Measurements from ENCODE around the gene TSHZ3. TPM values are rescaled to one million over a fixed set of nuclear protein-coding genes. Genes with fewer than 3 reads are reported as not detected.

Gene TSHZ3
- total RNA-seq, 2 donors from 2014 or later = 0.68 to 1.3 TPM

GRCh38 chr19:31352296-31352781 is 3.1 kb upstream of the TSHZ3 start:
- Mint-ChIP-seq H3K27ac (no peak overlapping the region), H3K36me3 (ENCODE audit: low read depth) (peaks cover 5% of the 10 kb centered on the region), H3K4me1 (peaks cover 53% of the 10 kb centered on the region), H3K27me3 (peaks cover 64% of the 10 kb centered on the region), H3K4me3 (peak overlapping the region; percentile 21)
- no peaks in the 10 kb centered on the region for H3K9me3 ChIP-seq (ENCODE audit: control insufficient read depth, low read length, poor library complexity, severe bottlenecking)
- ATAC-seq (no peak), DNase-seq (no peak)

DNA sequence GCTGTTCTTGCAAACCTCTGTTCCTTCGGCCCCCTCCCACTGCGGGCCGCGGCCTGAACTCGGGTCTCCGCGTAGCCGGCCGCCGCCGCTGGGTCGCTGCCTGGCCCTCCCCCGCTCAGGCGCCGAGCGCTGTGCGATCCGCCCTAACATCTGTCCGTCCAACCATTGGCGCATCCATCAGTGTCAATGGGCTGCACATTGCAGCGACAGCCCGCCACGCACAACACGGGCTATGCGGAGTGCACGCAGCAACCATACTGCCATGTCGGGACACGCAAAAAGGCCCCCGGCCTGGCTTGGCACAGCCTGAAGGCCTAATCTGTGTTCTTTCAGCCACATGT is 2.6 kb upstream of the TSHZ3 start:
- peak overlapping the region; percentile 96 for H3K4me3 Mint-ChIP-seq
- H3K4me1 Mint-ChIP-seq = peaks cover 51% of the 10 kb centered on the region
- H3K36me3 Mint-ChIP-seq (ENCODE audit: low read depth) = peaks cover 5% of the 10 kb centered on the region
- H3K27me3 Mint-ChIP-seq = peaks cover 66% of the 10 kb centered on the region
- DNase-seq (no peak), ATAC-seq (no peak)
- H3K9me3 ChIP-seq (ENCODE audit: control insufficient read depth, low read length, poor library complexity, severe bottlenecking) = no peaks in the 10 kb centered on the region
- H3K27ac Mint-ChIP-seq = no peak overlapping the region

- H3K9me3 ChIP-seq (ENCODE audit: control insufficient read depth, low read length, poor library complexity, severe bottlenecking) = no peaks in the 10 kb centered on the region
- DNase-seq (no peak), ATAC-seq (no peak)
- Mint-ChIP-seq H3K36me3 (ENCODE audit: low read depth) (peaks cover 5% of the 10 kb centered on the region), H3K4me3 (peak overlapping the region; percentile 96), H3K27me3 (peaks cover 64% of the 10 kb centered on the region), H3K27ac (peak overlapping the region; percentile 86), H3K4me1 (peaks cover 45% of the 10 kb centered on the region)
These were observed 2.0 kb upstream of the TSHZ3 start for GRCh38 chr19:31351056-31351854.

GRCh38 chr19:31350693-31351055 is 1.4 kb upstream of the TSHZ3 start:
- DNase-seq (no peak), ATAC-seq (peak; percentile 39)
- peak overlapping the region; percentile 96 for H3K4me3 Mint-ChIP-seq
- H3K4me1 Mint-ChIP-seq = peaks cover 45% of the 10 kb centered on the region
- H3K9me3 ChIP-seq (ENCODE audit: control insufficient read depth, low read length, poor library complexity, severe bottlenecking) = no peaks in the 10 kb centered on the region
- H3K36me3 Mint-ChIP-seq (ENCODE audit: low read depth) = peaks cover 5% of the 10 kb centered on the region
- H3K27me3 Mint-ChIP-seq = peaks cover 62% of the 10 kb centered on the region
- H3K27ac Mint-ChIP-seq = peak overlapping the region; percentile 86

- no peaks in the 10 kb centered on the region for H3K9me3 ChIP-seq (ENCODE audit: control insufficient read depth, low read length, poor library complexity, severe bottlenecking)
- Mint-ChIP-seq H3K27ac (no peak overlapping the region), H3K4me3 (peak overlapping the region; percentile 73), H3K27me3 (peaks cover 61% of the 10 kb centered on the region), H3K36me3 (ENCODE audit: low read depth) (peaks cover 5% of the 10 kb centered on the region), H3K4me1 (peaks cover 41% of the 10 kb centered on the region)
- no peak for DNase-seq
- ATAC-seq = no peak
These were observed 927 bp upstream of the TSHZ3 start for GRCh38 chr19:31350033-31350692.

GRCh38 chr19:31348481-31349159 is 616 bp downstream of the TSHZ3 start:
- Mint-ChIP-seq H3K36me3 (ENCODE audit: low read depth) (peaks cover 4% of the 10 kb centered on the region), H3K27ac (peak overlapping the region; percentile 71), H3K27me3 (peaks cover 53% of the 10 kb centered on the region), H3K4me1 (peaks cover 28% of the 10 kb centered on the region), H3K4me3 (peak overlapping the region; percentile 91)
- ATAC-seq (peak; percentile 29), DNase-seq (no peak)
- H3K9me3 ChIP-seq (ENCODE audit: control insufficient read depth, low read length, poor library complexity, severe bottlenecking) = no peaks in the 10 kb centered on the region

DNA sequence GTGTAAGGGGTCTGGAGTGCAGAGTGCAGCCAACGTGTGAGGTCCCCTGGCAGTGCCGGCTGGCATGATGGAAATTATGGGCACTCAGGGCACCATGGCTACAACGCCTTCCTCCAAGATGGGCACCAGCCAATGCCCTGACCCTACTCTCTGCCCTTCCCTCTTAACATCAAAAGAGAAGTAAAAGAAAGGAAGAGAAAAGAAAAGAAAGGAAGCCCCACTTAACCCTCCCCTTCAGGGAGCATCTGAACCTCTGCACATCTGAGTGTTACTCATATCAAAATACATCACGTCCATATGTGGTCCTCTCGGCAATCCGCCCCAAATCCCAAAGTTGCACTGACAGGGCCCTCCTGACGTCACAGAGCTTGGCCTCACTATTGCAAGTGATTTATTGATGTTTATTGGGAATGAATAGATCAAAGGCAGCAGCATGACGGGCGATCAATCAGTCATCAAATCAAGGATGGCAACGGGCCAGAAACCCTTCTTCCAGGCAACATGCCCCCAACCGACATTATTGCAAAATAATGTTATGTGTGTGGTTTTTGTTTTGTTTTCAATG is 1.3 kb downstream of the TSHZ3 start:
- Mint-ChIP-seq H3K36me3 (ENCODE audit: low read depth) (peaks cover 3% of the 10 kb centered on the region), H3K4me3 (peak overlapping the region; percentile 91), H3K27ac (peak overlapping the region; percentile 71), H3K27me3 (peaks cover 46% of the 10 kb centered on the region), H3K4me1 (peaks cover 21% of the 10 kb centered on the region)
- ATAC-seq (no peak), DNase-seq (no peak)
- H3K9me3 ChIP-seq (ENCODE audit: control insufficient read depth, low read length, poor library complexity, severe bottlenecking) = no peaks in the 10 kb centered on the region

DNA sequence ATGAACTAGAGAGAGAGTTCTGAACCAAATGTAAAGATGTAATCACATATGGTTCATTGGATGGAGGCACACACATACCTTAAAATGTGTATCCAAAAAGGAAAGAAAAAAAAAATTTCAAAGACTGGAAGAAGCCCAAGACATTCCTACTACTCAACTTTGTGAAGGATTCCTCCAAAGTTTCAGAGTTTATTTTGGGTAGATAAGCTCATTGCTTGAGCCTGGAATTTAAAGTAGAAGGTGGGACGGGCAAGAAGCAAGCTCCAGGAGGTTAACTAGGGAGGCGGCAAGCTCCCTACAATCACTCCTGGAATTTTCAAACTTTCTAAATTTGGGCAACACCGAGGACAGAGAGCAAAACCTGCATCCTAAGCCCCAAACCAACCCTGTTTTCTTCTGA is 1.9 kb downstream of the TSHZ3 start:
- Mint-ChIP-seq H3K4me3 (no peak overlapping the region), H3K36me3 (ENCODE audit: low read depth) (peaks cover 3% of the 10 kb centered on the region), H3K27ac (peak overlapping the region; percentile 71)

GRCh38 chr19:31346184-31347059 is 2.8 kb downstream of the TSHZ3 start:
- H3K9me3 ChIP-seq (ENCODE audit: control insufficient read depth, low read length, poor library complexity, severe bottlenecking) = no peaks in the 10 kb centered on the region
- no peak overlapping the region for H3K27ac Mint-ChIP-seq
- H3K4me3 Mint-ChIP-seq = no peak overlapping the region
- ATAC-seq (no peak), DNase-seq (no peak)
- peaks cover 34% of the 10 kb centered on the region for H3K27me3 Mint-ChIP-seq
- H3K36me3 Mint-ChIP-seq (ENCODE audit: low read depth) = peaks cover 3% of the 10 kb centered on the region
- peaks cover 13% of the 10 kb centered on the region for H3K4me1 Mint-ChIP-seq

More for the DNA sequence above, 1.9 kb downstream of the TSHZ3 start:
- Mint-ChIP-seq H3K27me3 (peaks cover 40% of the 10 kb centered on the region), H3K4me1 (peaks cover 17% of the 10 kb centered on the region)
- ATAC-seq = no peak
- no peaks in the 10 kb centered on the region for H3K9me3 ChIP-seq (ENCODE audit: control insufficient read depth, low read length, poor library complexity, severe bottlenecking)
- no peak for DNase-seq

DNA sequence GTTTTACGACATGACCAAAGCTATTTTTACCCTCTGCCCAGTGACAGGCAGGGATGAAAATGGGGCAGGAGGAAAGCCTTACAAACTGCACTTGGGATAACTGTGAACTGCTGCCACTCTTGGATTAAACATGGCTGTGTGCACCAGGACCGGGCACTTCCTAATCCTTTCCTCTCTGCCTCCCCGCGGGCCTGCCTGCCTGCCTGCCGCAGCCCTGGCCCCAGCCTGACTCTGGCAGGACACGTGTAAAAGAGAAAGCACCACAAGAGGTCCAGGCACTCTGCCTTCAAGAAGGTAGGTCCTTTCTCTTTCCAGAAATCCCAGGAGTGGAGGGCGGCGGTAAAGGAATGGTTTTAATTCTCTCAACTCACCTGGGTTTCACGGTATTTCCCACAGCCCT is 4.8 kb downstream of the TSHZ3 start:
- H3K27ac Mint-ChIP-seq = no peak overlapping the region
- DNase-seq (no peak), ATAC-seq (no peak)
- H3K36me3 Mint-ChIP-seq (ENCODE audit: low read depth) = no peaks in the 10 kb centered on the region
- H3K4me3 Mint-ChIP-seq = no peak overlapping the region
- no peaks in the 10 kb centered on the region for H3K9me3 ChIP-seq (ENCODE audit: control insufficient read depth, low read length, poor library complexity, severe bottlenecking)
- peaks cover 34% of the 10 kb centered on the region for H3K27me3 Mint-ChIP-seq
- peaks cover 23% of the 10 kb centered on the region for H3K4me1 Mint-ChIP-seq

DNA sequence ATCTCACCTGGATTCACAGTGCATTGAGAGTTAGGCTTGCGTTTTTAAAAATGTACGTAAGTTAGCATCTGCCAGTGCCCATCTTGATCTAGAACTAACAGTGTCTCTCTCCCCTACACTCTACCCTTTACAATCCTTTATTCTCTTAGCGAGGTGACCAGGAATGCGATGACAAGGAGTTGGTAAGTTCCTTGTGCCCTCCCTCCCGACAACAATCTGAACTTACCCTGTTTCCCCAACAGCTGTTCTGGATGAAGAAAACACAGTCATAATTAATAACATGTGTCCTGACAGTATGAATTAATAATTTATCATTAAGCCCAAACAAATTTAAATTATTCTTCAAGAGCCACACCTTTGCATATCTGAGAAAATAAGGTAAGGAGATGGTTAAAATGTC is 6.3 kb downstream of the TSHZ3 start:
- DNase-seq = no peak
- H3K4me3 Mint-ChIP-seq = no peak overlapping the region
- peaks cover 29% of the 10 kb centered on the region for H3K27me3 Mint-ChIP-seq
- no peaks in the 10 kb centered on the region for H3K9me3 ChIP-seq (ENCODE audit: control insufficient read depth, low read length, poor library complexity, severe bottlenecking)
- H3K36me3 Mint-ChIP-seq (ENCODE audit: low read depth) = no peaks in the 10 kb centered on the region
- no peak for ATAC-seq
- no peak overlapping the region for H3K27ac Mint-ChIP-seq
- H3K4me1 Mint-ChIP-seq = peaks cover 22% of the 10 kb centered on the region
